Uterus (tissue), 4 donors: ENCODE data around the gene RNASET2. TPM values are rescaled to one million over a fixed set of nuclear protein-coding genes. Genes with fewer than 3 reads are reported as not detected.
"Not testable (repeated sequence)": the region's sequence is repeated elsewhere in the genome, so short reads cannot be mapped to it uniquely, and the experiment has no call there.

Experiments used
- DNase-seq, 2 donors: peaks; one replicate each; pipeline ENCODE4 v3.0.0-alpha.2; 2019 to 2020
- H3K27ac ChIP-seq, 2 donors: fragments of 200-600 bp; sonication (generic); 1 replicate in 1 of 2; 2 replicates in 1 of 2; pipeline ENCODE4 v1.5.1; 2016 to 2018
- H3K27me3 ChIP-seq, 2 donors: fragments of 200-600 bp; sonication (generic); one replicate each; pipeline ENCODE4 v1.5.1; 2018 to 2019; ENCODE audit warnings: control low read depth in 1 of 2
- H3K36me3 ChIP-seq, 2 donors: fragments of 200-600 bp; sonication (generic); one replicate each; pipeline ENCODE4 v1.5.1; 2019; ENCODE audit warnings: control low read depth in 1 of 2
- H3K4me1 ChIP-seq, 2 donors: fragments of 200-600 bp; sonication (generic); one replicate each; pipeline ENCODE4 v1.5.1; 2018 to 2019; ENCODE audit warnings: control low read depth in 1 of 2
- H3K4me3 ChIP-seq, 2 donors: fragments of 200-600 bp; sonication (generic); 1 replicate in 1 of 2; 2 replicates in 1 of 2; pipeline ENCODE4 v1.5.1; 2018 to 2019; ENCODE audit warnings: mild to moderate bottlenecking in 1 of 2
- H3K9me3 ChIP-seq, 2 donors: fragments of 200-600 bp; sonication (generic); one replicate each; pipeline ENCODE4 v1.5.1; 2019; ENCODE audit warnings: control low read depth in 1 of 2
- POLR2A ChIP-seq, 2 donors: fragments of 450-650 bp; IDR thresholded peaks; one replicate each; pipeline ENCODE4 v1.6.1; 2016; ENCODE audit warnings: antibody characterized with exemption in 2 of 2, mild to moderate bottlenecking in 1 of 2, moderate library complexity in 1 of 2
- intact Hi-C: fragments of 100-400 bp; cut with DNase I; formaldehyde crosslinking; loops from one replicate; pipeline ENCODE4 v1.15.1; 2023; ENCODE audit warnings: low total_unique reads
- microRNA-seq: library from miRNA; unstranded; fragments of <30 nt; microRNA quantifications from one replicate; pipeline ENCODE4, GENCODE V29; 2016; ENCODE audit warnings: borderline microRNAs expressed, borderline replicate concordance
- small RNA-seq: library from RNA; depleted of rRNA; stranded (forward); fragments of <200 nt; gene quantifications from one replicate; pipeline ENCODE3, GENCODE V24; 2016
- total RNA-seq, 4 donors: library from RNA; depleted of rRNA in 3 of 4; stranded (reverse); fragments of >200 nt in 3 of 4; gene quantifications; one replicate each; pipeline versions ENCODE4 v1.1.0 to v1.2.4, GENCODE V29; 2014 to 2023
- TF ChIP-seq, protein P1 (sequence below), 4 experiments: fragments of 200-600 bp in 2 of 4; fragments of 450-650 bp in 2 of 4; sonication (generic) in 2 of 4; IDR thresholded peaks; one replicate each; pipeline ENCODE4 v1.5.1; 2016 to 2019; ENCODE audit warnings: antibody characterized with exemption in 4 of 4, mild to moderate bottlenecking in 2 of 4, moderate library complexity in 1 of 4
- donor health status: DM: yes; HTN: yes; CAD: no.

RNASET2 gene
- total RNA-seq, 4 donors from 2014 or later, result 22.0 to 184 (median 30.3) TPM

DNA sequence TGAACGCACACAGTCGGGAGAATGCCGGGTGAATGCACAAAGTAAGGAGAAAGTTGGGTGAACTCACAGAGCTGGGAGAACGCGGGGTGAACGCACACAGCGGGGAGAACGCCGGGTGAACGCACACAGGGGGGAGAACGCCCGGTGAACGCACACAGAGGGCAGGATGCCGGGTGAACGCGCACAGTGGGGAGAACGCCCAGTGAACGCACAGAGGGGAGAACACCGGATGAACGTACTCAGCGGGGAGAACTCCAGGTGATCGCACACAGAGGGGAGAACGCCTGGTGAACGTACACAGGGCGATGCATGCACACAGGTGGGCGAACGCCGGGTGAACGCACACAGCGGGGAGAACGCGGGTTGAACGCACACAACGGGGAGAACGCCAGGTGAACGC lies 57.4 kb downstream of the RNASET2 start:
- Histone ChIP-seq H3K27me3 (no peaks in the 10 kb centered on the region), H3K4me1 (no peaks in the 10 kb centered on the region), H3K27ac (no peak overlapping the region), H3K36me3 (no peaks in the 10 kb centered on the region), H3K4me3 (no peak overlapping the region), H3K9me3 (no peaks in the 10 kb centered on the region)
- intact Hi-C loops, result no loop called here
- DNase-seq, result no peak
- TF ChIP-seq, protein P1, sequence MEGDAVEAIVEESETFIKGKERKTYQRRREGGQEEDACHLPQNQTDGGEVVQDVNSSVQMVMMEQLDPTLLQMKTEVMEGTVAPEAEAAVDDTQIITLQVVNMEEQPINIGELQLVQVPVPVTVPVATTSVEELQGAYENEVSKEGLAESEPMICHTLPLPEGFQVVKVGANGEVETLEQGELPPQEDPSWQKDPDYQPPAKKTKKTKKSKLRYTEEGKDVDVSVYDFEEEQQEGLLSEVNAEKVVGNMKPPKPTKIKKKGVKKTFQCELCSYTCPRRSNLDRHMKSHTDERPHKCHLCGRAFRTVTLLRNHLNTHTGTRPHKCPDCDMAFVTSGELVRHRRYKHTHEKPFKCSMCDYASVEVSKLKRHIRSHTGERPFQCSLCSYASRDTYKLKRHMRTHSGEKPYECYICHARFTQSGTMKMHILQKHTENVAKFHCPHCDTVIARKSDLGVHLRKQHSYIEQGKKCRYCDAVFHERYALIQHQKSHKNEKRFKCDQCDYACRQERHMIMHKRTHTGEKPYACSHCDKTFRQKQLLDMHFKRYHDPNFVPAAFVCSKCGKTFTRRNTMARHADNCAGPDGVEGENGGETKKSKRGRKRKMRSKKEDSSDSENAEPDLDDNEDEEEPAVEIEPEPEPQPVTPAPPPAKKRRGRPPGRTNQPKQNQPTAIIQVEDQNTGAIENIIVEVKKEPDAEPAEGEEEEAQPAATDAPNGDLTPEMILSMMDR (IDR thresholded peaks at IDR 0.05), result no peak
- TF ChIP-seq POLR2A (IDR thresholded peaks at IDR 0.05), result no peak

DNA sequence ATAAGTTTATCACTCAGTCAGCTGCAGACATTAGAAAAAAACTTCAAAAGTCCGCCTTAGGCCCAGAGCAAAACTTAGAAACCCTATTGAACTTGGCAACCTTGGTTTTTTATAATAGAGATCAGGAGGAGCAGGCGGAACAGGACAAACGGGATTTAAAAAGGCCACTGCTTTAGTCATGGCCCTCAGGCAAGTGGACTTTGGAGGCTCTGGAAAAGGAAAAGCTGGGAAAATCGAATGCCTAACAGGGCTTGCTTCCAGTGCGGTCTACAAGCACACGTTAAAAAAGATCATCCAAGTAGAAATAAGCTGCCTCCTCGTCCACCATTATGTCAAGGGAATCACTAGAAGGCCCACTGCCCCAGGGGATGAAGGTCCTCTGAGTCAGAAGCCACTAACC lies 61.7 kb downstream of the RNASET2 start:
- H3K4me3 ChIP-seq, H3K27me3 ChIP-seq, H3K9me3 ChIP-seq, H3K36me3 ChIP-seq, H3K27ac ChIP-seq, intact Hi-C loops, H3K4me1 ChIP-seq, DNase-seq: not testable (repeated sequence)

GRCh38 chr6:166892472-166892871 lies 63.9 kb downstream of the RNASET2 start:
- H3K36me3 ChIP-seq, H3K4me3 ChIP-seq, H3K27ac ChIP-seq, H3K9me3 ChIP-seq, DNase-seq, intact Hi-C loops, H3K4me1 ChIP-seq, H3K27me3 ChIP-seq: not testable (repeated sequence)

GRCh38 chr6:166886773-166887172 lies 69.6 kb downstream of the RNASET2 start:
- H3K36me3 ChIP-seq, H3K4me3 ChIP-seq, DNase-seq, H3K4me1 ChIP-seq, H3K27ac ChIP-seq, H3K9me3 ChIP-seq, intact Hi-C loops, H3K27me3 ChIP-seq: not testable (repeated sequence)

GRCh38 chr6:166884958-166885357 lies 71.4 kb downstream of the RNASET2 start:
- H3K27me3 ChIP-seq, result not testable (repeated sequence)

DNA sequence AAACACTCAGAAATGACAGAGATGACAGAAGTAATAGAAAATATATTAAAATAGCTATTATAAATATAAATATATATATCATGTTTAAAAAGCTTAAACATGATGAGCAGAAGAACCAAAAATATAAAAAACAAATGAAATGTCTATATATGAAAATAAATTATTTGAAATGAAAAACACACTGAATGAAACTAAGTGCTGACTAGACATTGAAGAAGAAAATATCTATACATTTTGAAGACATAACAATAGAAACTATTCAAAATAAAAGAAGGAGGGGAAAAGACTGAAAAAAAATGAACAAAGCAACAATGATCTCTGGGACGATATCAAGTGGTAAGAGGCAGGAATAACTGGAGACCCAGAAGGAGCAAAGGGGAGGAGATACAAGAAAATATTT lies 76.8 kb downstream of the RNASET2 start:
- no peak overlapping the region for H3K4me3 ChIP-seq
- no peaks in the 10 kb centered on the region for H3K9me3 ChIP-seq
- TF ChIP-seq, protein P1 (IDR thresholded peaks at IDR 0.05), result no peak
- TF ChIP-seq POLR2A (IDR thresholded peaks at IDR 0.05), result no peak
- H3K4me1 ChIP-seq, result no peaks in the 10 kb centered on the region
- DNase-seq, result no peak
- no peaks in the 10 kb centered on the region for H3K36me3 ChIP-seq
- no peaks in the 10 kb centered on the region for H3K27me3 ChIP-seq
- intact Hi-C loops, result no loop called here
- no peak overlapping the region for H3K27ac ChIP-seq

More at GRCh38 chr6:166884958-166885357, 71.4 kb downstream of the RNASET2 start:
- DNase-seq, H3K4me3 ChIP-seq, H3K4me1 ChIP-seq, intact Hi-C loops, H3K9me3 ChIP-seq, H3K27ac ChIP-seq, H3K36me3 ChIP-seq: not testable (repeated sequence)

Small RNAs within 50 kb of the gene (microRNA-seq; reads per million reads assigned to microRNA genes)
- not detected for gene MIR3939

Small RNAs within 50 kb of the gene (small RNA-seq; reads per million reads assigned to genes)
- not detected for gene MIR3939

Other genes with a start within 250 kb of the RNASET2 start
- 10 to 100 TPM in 3 of 4 donors, 1 to 10 TPM in 1; 8.5 to 59.7 (median 37.2) TPM for gene CEP43, start 42.8 kb upstream of the RNASET2 start, total RNA-seq
- not detected for gene CCR6, start 166.5 kb upstream of the RNASET2 start, total RNA-seq
- gene GPR31, start 201.4 kb upstream of the RNASET2 start, total RNA-seq, result not detected